Activated CD4-positive, alpha-beta T cell treated with anti-CD3 and anti-CD28 coated beads, Interleukin-2, amount 50 U/mL, for 48 hours (primary cell): ENCODE data around the gene IFNGR2.
"Not testable (repeated sequence)": the region's sequence is repeated elsewhere in the genome, so short reads cannot be mapped to it uniquely, and the experiment has no call there.

ENCODE experiments used
- DNase-seq, 2 experiments: peaks; one replicate each; pipeline ENCODE4 v3.0.0-alpha.2; 2020

The IFNGR2 gene, protein sequence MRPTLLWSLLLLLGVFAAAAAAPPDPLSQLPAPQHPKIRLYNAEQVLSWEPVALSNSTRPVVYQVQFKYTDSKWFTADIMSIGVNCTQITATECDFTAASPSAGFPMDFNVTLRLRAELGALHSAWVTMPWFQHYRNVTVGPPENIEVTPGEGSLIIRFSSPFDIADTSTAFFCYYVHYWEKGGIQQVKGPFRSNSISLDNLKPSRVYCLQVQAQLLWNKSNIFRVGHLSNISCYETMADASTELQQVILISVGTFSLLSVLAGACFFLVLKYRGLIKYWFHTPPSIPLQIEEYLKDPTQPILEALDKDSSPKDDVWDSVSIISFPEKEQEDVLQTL

DNA sequence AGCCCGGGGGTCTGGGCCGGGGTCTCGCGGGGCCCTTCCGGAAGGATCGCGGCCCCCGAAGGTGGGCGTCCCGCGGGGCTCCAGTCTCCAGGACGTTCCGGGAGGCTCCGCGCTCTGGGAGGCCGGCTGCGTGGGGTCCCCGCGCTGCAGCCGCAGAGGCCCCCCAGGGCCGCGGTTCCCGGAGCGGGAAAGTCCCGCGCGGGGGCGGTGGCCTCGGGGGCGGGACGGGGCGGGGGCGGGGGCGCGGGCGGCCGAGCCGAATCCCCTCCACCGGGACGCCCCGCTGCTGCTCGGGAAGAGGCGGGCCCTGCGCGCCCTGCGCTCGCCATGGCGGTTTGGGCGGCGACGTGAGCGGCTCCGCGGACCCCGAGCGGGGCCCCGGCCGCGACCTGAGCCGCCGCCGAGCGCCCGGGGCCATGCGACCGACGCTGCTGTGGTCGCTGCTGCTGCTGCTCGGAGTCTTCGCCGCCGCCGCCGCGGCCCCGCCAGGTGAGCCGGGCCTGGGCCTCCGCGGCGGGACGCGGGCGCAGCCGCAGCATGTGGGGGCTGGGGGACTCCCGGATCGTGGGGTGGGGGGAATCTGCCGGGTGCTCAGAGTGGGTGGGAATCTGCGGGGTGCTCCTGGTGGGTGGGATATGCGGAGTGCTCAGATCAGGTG lies at the start of gene IFNGR2:
IFNGR2 (plus strand) TSS at position 286 of the 658 bp plus-strand sequence; CDS start at position 417, 131 bp downstream.
- DNase-seq, result peak in 1 of 2 experiments; percentile 16

DNA sequence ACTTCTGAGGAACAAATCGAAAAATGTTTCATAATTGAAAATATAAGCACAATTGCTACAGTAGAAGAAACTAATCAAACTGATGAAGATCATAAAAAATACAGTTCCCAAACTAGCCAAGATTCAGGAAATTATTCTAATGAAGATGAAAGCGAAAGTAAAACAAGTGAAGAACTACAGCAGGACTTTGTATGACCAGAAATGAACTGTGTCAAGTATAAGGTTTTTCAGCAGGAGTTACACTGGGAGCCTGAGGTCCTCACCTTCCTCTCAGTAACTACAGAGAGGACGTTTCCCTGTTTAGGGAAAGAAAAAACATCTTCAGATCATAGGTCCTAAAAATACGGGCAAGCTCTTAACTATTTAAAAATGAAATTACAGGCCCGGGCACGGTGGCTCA lies 47.9 kb upstream of the IFNGR2 start:
- DNase-seq, result no peak

DNA sequence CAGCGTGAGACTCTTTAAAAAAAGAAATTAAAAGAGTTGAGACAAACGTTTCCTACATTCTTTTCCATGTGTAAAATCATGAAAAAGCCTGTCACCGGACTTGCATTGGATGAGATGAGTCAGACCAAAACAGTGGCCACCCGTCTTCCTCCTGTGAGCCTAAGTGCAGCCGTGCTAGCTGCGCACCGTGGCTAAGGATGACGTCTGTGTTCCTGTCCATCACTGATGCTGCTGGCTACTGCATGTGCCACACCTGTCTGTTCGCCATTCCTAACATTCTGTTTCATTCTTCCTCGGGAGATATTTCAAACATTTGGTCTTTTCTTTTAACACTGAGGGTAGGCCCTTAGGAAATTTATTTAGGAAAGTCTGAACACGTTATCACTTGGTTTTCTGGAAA lies 47.2 kb upstream of the IFNGR2 start:
- no peak for DNase-seq

DNA sequence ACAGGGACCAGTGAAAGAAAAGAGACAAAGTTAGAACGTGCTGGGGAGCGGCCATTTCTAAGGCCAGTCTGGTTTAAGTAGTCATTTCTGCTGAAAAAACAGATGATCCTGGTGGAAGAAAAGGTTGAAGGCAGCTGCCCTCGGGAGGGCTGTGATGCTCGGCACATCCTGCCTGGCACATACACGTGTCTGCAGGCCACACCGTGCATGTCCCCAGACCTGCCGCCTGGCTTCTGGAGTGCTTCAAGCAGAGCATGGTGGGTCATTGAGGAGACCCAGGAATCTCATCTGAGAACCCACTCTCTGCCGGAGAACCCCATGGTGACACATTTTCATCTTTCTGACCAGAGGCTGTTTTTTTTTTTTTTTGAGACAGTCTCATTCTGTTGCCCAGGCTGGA lies 46.0 kb upstream of the IFNGR2 start:
- no peak for DNase-seq

DNA sequence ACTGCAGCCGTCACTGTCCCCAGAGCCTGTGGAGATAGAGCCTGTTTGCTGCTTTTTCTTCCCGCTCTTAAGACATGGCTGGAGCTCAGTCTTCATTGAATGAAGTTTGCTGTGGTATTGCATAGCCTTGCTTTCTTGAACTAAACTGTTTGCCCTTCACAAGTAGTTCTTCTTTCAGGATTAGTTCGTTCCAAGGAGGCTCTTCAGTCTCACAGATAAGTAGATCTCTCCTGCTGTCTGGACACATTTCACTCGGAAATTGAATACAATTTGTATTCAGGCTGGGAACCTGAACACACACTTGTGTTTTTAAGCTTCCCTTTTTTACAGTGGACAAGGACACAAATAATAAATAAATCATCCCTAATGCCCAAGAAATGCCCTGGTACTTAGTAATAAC lies 43.8 kb upstream of the IFNGR2 start:
- DNase-seq, result no peak

DNA sequence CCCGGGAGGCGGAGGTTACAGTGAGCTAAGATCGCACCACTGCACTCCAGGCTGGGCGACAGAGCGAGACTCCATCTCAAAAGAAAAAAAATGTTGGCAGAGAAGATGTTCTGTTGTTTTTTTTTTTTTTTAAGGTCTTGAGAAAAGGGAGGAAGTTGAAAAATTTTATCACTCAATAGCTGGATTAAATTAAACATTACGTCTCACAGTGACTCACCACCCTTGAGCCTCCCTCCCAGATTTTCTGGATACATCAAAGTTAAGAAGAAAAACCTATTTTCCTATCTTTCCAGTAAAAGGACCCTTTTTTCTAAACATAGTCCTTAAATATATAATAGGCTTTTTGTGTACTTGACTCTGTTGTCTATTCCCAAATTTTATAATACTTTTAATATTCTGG lies 42.9 kb upstream of the IFNGR2 start:
- no peak for DNase-seq

DNA sequence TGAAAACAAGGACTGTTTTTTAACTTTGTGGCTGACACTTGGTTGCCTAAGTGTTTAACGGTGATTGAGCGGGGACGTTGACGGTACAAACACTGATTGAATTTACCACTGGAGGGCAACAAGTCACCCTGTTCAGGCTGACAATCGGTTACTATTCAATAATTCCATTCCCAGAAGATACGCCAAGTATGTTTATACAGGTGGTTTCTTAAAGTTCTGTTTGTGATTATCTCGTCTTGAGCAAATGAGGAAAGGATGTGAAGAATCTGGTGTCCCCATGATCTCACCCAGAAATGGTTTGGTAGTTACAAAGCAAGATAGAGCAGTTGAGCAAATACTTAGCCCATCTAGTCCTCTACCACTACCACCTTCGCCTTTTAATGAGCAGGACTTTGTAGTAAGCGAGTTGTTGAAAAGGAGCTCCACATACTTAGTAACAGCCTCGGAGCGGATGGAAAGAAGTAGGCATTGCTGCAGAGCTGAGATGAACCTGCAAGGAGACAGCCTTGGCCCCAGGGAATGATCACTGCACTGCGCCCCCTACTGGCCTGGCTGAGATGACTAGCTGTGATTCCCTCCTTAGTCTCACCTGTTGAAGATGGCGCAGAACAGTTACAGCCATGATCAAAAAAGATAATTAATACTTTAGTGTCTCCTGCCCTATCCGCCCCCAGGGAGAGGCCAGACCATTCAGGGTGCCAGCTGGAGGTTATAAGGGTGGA lies 42.2 kb upstream of the IFNGR2 start:
- peak; percentile 95 for DNase-seq

DNA sequence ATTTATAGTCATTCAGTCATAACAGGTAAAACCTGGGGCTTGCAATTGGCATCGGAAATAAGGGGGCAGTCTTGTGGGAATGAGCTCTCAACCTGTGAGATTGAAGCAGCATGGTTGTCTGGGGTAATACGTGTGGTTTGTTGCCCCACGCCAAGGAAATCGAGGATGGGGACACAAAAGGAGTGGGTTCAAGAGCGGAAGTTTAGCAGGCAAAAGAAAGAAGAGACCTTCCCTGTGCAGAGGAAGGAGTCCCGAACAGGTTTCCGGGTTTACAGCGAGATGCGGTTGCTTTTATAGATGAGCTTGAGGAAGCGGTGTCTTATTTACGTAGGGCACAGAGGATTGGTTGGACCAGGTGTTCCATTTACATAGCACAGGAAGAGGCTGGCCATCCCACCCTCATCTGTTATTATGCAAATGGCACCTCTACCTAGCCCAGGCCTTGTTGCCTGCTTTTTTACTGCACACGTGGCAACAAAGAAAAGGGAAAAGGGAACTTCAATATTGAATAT lies 41.1 kb upstream of the IFNGR2 start:
- DNase-seq, result peak; percentile 37 to 54

DNA sequence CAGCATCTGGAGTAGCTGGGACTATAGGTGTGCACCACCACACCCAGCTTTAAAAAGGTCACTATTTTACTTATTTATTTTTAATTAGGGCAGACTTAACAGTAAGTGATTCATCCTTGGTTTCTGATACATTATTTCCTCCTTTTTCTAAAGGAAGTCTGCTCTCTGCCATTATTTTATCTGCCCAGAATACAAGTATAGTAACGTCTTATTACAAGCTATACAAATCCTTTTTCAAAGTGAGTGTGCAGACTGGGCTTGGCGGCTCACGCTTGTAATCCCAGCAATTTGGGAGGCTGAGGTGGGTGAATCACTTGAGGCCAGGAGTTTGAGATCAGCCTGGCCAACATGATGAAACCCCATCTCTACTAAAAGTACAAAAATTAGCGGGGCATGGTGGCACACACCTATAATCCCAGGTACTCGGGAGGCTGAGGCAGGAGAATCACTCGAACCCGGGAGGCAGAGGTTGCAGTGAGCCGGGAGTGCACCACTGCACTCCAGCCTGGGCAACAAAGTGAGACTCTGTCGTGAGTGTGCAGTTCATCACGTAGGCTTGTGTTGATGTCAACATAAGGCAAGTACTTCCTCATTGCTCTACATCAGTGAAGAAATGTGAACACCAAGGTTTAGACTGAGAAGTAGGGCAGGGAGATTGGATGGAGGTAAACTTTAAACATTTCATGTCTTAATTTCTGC lies 39.2 kb upstream of the IFNGR2 start:
- not testable (repeated sequence) for DNase-seq

DNA sequence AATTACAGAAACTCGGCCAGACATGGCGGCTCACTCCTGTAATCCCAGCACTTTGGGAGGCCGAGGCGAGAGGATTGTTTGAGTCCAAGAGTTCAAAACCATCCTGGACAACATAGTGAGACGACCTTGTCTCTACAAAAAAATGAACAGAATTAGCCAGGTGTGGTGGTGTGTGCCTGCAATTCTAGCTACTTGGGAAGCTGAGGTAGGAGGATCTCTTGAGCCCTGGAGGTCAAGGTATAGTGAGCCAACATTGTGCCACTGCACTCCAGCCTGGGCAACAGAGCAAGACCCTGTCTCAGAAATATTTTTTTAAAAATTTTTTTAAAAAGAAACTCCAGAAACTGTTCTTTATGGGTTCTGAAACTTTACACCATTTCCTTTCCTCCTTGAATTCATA lies 38.4 kb upstream of the IFNGR2 start:
- DNase-seq, result no peak

DNA sequence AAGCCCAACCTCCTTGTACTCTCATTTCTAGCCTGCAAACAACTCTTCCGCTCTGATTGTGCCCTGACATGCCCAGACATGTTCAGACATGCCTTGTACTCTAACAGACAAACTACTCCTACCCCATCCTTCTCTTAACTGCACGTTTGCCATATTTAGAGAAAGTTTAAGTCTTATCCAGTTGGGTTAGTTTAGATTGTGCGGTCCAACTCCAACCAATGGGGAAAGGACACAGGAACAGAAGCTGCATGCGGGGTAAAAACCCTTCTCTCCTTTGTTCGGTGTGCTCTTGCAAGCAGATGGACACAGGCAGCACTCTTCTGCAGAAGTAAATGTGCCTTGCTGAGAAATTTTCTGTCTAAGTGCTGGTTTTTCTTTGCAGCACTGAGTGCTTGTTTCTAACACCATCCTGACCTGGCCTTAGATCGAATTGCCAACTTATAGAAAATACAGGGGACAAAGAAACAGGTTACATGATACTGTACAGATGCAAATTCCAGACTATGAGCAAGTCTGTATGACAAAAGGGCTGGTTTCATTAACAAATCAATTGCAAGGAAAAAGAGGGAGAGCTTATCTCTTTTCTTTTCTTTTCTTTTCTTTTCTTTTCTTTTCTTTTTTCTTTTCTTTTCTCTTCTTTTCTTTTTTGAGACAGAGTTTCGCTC lies 35.8 kb upstream of the IFNGR2 start:
- no peak for DNase-seq

DNA sequence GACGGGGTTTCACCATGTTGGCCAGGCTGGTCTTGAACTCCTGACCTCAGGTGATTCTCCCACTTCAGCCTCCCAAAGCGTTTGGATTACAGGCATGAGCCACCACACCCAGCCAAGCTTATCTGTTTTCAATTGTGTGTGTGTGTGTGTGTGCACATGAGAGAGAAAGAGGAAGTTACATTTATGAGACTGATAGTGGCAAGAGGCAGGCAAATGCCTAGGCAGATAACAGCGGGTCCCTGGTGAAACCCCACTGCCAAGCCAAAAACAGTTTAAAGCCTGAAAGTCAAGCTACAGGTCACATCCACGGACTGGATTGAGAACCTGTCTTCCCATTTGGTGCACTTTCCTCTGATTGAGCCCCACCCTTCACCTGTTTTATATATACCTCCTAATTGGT lies 35.1 kb upstream of the IFNGR2 start:
- DNase-seq, result no peak

DNA sequence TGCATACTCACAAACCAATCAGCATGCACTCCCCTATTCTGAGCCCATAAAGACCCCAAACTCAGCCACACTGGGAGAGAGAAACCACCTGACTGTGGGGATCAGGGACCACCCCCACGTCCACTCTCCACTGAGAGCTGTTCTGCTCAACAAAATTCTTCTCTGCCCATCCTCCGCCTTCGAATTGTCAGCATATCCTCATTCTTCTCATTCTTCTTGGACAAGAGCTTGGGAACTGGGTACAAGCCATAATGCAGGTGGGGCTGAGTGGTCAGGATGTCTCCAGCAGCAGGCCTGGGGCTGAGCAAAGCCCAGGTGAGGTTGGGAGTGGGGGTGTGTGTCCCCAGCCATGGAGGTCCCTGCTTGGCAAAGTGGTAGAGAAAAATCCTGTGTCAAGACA lies 34.6 kb upstream of the IFNGR2 start:
- no peak for DNase-seq

DNA sequence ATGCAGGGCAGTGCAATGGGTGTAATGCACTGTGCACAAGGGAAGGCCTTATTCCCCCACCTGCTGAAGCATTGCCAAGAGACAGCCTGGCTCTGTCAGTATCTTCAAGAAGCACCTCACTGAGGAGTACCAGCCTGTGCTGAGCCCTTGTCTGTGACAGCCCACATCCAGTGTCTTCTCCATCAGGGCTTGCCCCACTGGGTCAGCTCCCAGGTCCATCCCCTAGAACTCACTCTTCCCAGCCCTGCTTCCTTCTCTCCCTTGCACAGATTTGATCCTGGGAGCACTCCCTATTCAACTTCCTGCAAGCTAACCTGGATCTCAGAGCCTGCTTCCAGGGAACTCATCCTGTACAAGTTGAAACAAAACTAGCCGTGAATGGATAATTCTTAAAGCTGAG lies 33.6 kb upstream of the IFNGR2 start:
- no peak for DNase-seq

DNA sequence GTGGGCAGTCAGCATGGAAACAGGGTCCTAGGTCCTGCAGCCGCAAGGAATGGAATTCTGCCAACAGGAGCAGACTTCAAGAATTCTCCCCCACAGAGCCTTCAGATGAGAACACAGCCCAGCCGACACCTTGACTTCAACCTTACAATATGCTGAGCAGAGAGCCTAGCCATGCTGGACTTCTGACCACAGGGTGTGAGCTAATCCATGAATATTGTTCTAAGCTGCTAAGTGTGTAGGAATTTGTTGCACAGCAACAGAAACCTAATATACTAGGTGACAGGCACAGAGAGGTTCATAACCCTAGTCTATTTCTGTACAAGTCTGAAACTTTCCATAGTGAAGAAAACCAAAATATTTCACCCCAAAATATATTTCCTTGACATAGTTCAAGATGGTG lies 32.9 kb upstream of the IFNGR2 start:
- DNase-seq, result no peak

DNA sequence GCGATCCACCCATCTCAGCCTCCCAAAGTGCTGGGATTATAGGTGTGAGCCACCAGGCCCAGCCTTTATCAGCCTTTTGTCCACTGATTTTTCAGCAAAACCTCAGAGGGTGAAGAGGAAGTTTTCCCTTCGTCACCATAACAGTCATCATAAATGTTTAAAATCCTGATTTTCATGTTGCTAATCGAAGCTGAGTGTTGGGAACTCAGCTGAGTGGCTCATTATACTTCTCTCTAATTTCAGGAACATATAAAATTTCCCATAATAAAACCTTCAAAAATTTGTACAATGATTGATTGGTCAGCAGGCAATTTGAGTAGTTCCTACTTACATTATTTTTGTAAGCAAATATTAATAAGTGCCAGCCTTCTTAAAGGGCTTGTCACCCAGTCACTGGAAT lies 31.8 kb upstream of the IFNGR2 start:
- DNase-seq, result no peak

DNA sequence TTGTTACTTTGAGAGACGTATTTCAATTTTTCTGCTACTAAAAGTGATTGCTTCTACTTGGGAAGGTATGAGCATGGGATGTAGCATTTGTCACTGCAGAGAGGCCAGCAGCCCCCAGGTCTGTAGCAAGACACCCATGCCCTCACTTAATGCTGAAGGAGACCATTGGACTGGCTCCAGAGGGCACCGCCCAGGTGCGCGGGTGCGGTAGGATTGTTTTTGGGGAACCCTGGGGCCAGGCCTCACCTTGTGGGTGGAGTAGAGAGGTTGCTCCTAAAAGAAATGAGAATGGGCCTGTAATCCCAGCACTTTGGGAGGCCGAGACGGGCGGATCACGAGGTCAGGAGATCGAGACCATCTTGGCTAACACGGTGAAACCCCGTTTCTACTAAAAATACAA lies 30.6 kb upstream of the IFNGR2 start:
- no peak for DNase-seq

DNA sequence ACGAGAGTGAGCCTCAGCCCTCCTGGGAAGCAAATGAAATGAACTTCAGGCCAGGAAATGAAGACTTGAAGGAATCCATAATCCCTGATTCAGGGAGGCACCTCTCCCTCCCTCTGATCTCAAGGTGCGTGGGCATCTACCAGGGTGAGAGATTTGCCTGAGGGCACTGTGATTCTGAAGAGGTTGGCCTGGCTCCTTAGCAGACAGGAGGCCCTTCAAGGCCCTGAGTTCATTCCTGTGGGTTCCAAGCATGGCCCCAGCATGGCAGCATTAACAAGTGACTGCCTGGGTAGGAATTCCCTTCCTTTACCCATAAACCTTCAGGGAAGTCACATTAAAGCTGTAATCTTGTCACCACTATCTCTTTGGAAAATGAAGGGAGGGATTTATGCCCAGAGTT lies 29.8 kb upstream of the IFNGR2 start:
- DNase-seq, result no peak

DNA sequence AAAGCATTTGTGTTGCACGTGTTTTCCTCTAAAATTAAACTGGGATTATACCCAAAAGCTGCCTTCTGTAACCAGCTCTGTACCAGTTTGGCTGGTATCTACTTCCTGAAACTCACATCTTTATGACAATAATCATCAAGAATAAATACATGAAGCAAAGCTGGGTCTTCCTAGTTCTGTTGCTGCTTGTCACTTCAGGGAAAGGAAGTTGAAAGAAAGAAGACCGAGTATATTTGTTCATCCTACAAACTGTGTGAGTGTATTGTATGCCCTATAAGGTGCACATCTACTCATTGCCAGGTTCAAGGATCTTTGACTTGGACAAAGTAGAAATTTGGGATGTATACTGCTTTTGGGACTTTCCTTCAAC lies 29.1 kb upstream of the IFNGR2 start:
- no peak for DNase-seq

DNA sequence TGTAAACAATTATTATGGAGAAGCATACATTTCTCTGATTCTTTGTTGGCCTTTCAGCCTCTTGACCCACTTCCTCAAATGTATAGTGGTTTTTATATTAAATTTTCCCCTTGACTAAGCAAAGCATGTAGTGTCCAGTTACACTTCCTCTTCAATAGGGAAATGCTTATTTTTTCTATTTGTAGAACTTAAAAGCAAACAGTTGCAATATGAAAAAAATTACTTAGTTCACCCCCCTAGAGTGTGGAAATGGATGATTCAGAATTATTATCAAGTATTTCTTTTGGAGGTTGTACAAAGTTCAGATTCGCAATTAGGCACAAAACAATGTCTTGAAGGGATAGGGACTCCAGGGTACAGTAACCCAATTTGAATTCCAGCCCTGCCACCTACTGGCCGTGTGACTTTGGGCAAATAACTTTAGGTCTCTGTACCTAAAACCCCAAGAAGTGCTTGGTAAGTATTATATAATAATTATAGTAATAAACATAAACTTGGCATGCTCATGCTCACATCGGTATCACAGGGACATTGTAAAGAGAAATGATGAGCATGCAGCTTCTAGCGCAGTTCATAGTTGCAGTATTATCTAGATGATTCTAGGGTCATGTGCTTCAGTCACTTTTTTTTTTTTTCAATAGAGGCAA lies 28.6 kb upstream of the IFNGR2 start:
- DNase-seq, result peak; percentile 60 to 65

DNA sequence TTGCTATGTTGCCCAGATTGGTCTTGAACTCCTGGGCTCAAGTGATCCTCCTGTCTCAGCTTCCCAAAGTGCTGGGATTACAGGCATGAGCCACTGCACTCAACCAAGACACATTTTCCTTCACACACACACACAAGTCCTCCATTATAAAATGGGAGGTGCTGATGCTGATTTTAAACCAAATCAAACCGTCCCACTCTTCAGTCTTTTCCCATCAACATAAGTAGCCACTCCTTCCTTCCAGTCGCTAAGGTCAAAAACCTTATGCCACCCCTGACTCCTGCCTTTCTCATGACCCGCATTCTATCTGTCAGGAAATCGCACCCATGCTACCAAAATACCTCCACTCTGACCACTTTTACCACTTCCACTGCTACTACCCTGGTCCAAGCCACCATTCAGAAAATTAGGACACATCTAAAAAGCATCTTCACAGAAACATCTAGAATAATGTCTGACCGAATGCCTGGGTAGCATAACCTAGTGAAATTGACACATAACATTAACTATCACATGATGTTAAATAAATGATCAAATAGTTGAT lies 28.0 kb upstream of the IFNGR2 start:
- no peak for DNase-seq
